ENCODE measurements around the gene ZBED5. TPM values are rescaled to one million over a fixed set of nuclear protein-coding genes. Genes with fewer than 3 reads are reported as not detected.

The ZBED5 gene
- total and polyA plus RNA-seq, 9 of the 15 experiments (the other 6 are each of a cell fraction or from before 2014, with no cell fraction given): 12.4 to 70.7 (median 26.8) TPM

GRCh38 chr11:10808553-10809372 is 49.1 kb downstream of the ZBED5 start, which contains the start of gene EIF4G2 (continued):
- TF ChIP-seq ZNF507 (tag; conservative IDR thresholded peaks at IDR 0.05) (no peak), KAT7 (CRISPR knock-in tag; IDR thresholded peaks at IDR 0.05; ENCODE audit: borderline replicate concordance) (0 out of 2 replicates have a peak, but pooled peaks have one; percentile 55), STAG1 (CRISPR knock-in tag; IDR thresholded peaks at IDR 0.05; ENCODE audit: borderline replicate concordance) (no peak), NEUROD1 (IDR thresholded peaks at IDR 0.05; ENCODE audit: borderline replicate concordance, low read depth, low read length, partially characterized antibody) (peak; percentile 57), ZNF717 (CRISPR knock-in tag; IDR thresholded peaks at IDR 0.05) (no peak), ZNF3 (CRISPR knock-in tag; IDR thresholded peaks at IDR 0.05) (no peak), ZBTB8A (IDR thresholded peaks at IDR 0.05; ENCODE audit: partially characterized antibody) (no peak), ZFP91 (CRISPR knock-in tag; IDR thresholded peaks at IDR 0.05) (no peak), GATA2 (CRISPR knock-in tag; IDR thresholded peaks at IDR 0.05) (no peak), FOXO4 (CRISPR knock-in tag; IDR thresholded peaks at IDR 0.05) (no peak), CBFB (CRISPR knock-in tag; IDR thresholded peaks at IDR 0.05) (peak; percentile 77; the same call in 1 of the 2 replicates), SREBF2 (CRISPR knock-in tag; IDR thresholded peaks at IDR 0.05) (peak; percentile 87; the same call in 1 of the 2 replicates), MYC (IDR thresholded peaks at IDR 0.05; ENCODE audit: low read depth, low read length) (peak; percentile 76), MYC (CRISPR knock-in tag; IDR thresholded peaks at IDR 0.05; ENCODE audit: borderline replicate concordance, low read depth) (no peak), ZNF165 (CRISPR knock-in tag; IDR thresholded peaks at IDR 0.05; ENCODE audit: borderline replicate concordance) (no peak), ZBTB5 (IDR thresholded peaks at IDR 0.05) (no peak), MYNN (IDR thresholded peaks at IDR 0.05) (peak; percentile 53; the same call in 1 of the 2 replicates), MYNN (CRISPR knock-in tag; IDR thresholded peaks at IDR 0.05) (no peak), SMAD1 (IDR thresholded peaks at IDR 0.05; ENCODE audit: low read depth, low read length, partially characterized antibody) (peak; percentile 96), NCOA4 (IDR thresholded peaks at IDR 0.05; ENCODE audit: partially characterized antibody) (no peak), ZC3H4 (CRISPR knock-in tag; IDR thresholded peaks at IDR 0.05; ENCODE audit: borderline replicate concordance) (no peak), HDAC3 (IDR thresholded peaks at IDR 0.05; ENCODE audit: borderline replicate concordance, partially characterized antibody) (peak; percentile 100), ZKSCAN1 (IDR thresholded peaks at IDR 0.05; ENCODE audit: low read depth, low read length) (peak; percentile 75; the same call in 1 of the 2 replicates)
